GM18909 (cell line): ENCODE results near the gene LYRM1.

ENCODE experiments used
- ATAC-seq: cut with Tn5 transposase; IDR thresholded peaks from one replicate; pipeline ENCODE4 v1.9.1; 2021; ENCODE audit warnings: mild to moderate bottlenecking; ENCODE audit not compliant: unreplicated experiment, poor library complexity

LYRM1 gene

GRCh38 chr16:20901068-20901435, 481 bp downstream of the LYRM1 start:
- no peak for ATAC-seq

GRCh38 chr16:20901436-20902112, 1.0 kb downstream of the LYRM1 start:
- no peak for ATAC-seq

GRCh38 chr16:20902426-20902825, 1.9 kb downstream of the LYRM1 start:
- no peak for ATAC-seq

- no peak for ATAC-seq
Observed at GRCh38 chr16:20903116-20903898, 2.7 kb downstream of the LYRM1 start.

- no peak for ATAC-seq
Observed at GRCh38 chr16:20903899-20904506, 3.4 kb downstream of the LYRM1 start.

- no peak for ATAC-seq
Observed at GRCh38 chr16:20904507-20905081, 4.0 kb downstream of the LYRM1 start.

- no peak for ATAC-seq
Observed at GRCh38 chr16:20905576-20905975, 5.0 kb downstream of the LYRM1 start.

- no peak for ATAC-seq
Observed at GRCh38 chr16:20906341-20907255, 6.0 kb downstream of the LYRM1 start.

- no peak for ATAC-seq
Observed at GRCh38 chr16:20910781-20911321, 10.3 kb downstream of the LYRM1 start.

- no peak for ATAC-seq
Observed at GRCh38 chr16:20911361-20911760, 10.8 kb downstream of the LYRM1 start.

- ATAC-seq, result no peak
Observed at GRCh38 chr16:20916289-20916688, 15.7 kb downstream of the LYRM1 start.

GRCh38 chr16:20916942-20917341, 16.4 kb downstream of the LYRM1 start:
- ATAC-seq, result no peak

- no peak for ATAC-seq
Observed at GRCh38 chr16:20918486-20919239, 18.1 kb downstream of the LYRM1 start.

- no peak for ATAC-seq
Observed at GRCh38 chr16:20920091-20920490, 19.5 kb downstream of the LYRM1 start.

GRCh38 chr16:20920799-20921198, 20.2 kb downstream of the LYRM1 start:
- no peak for ATAC-seq

GRCh38 chr16:20923876-20924275, 23.3 kb downstream of the LYRM1 start:
- no peak for ATAC-seq

GRCh38 chr16:20925751-20926150, 25.2 kb downstream of the LYRM1 start:
- no peak for ATAC-seq

GRCh38 chr16:20928774-20929411, 28.3 kb downstream of the LYRM1 start:
- ATAC-seq, result no peak
